Measurements from ENCODE around the gene IQCE. TPM values are rescaled to one million over a fixed set of nuclear protein-coding genes. Genes with fewer than 3 reads are reported as not detected.

The IQCE gene
- total RNA-seq, 4 donors from 2014 or later: 16.8 to 46.9 (median 26.9) TPM

GRCh38 chr7:2631946-2632732, 73.4 kb downstream of the IQCE start, which contains the start of gene TTYH3:
Gene TTYH3, plus strand, starts transcription at chr7:2631986. Its CDS starts 170 bp downstream, at chr7:2632156.
- Histone ChIP-seq H3K4me1 (peaks cover 0 to 78% (median 41%) of the 10 kb centered on the region in 4 donors), H3K27ac (peak within 1 kb of the TSS; percentile 51 to 89 (median 87)), H3K4me3 (peak within 1 kb of the TSS; percentile 52 to 87 (median 78)), H3K27me3 (no peaks in the 10 kb centered on the region), H3K9me3 (no peaks in the 10 kb centered on the region), H3K36me3 (no peaks in the 10 kb centered on the region)
- WGBS, 2 donors: 0 to 1% methylated on average over 23 to 29 of the region's 62 CpGs
- DNase-seq (ENCODE audit: low spot score in 2 of 2): no peak
- no peak for TF ChIP-seq EP300 (IDR thresholded peaks at IDR 0.05)
- peak; percentile 31 to 38 for TF ChIP-seq POLR2A (IDR thresholded peaks at IDR 0.05)

DNA sequence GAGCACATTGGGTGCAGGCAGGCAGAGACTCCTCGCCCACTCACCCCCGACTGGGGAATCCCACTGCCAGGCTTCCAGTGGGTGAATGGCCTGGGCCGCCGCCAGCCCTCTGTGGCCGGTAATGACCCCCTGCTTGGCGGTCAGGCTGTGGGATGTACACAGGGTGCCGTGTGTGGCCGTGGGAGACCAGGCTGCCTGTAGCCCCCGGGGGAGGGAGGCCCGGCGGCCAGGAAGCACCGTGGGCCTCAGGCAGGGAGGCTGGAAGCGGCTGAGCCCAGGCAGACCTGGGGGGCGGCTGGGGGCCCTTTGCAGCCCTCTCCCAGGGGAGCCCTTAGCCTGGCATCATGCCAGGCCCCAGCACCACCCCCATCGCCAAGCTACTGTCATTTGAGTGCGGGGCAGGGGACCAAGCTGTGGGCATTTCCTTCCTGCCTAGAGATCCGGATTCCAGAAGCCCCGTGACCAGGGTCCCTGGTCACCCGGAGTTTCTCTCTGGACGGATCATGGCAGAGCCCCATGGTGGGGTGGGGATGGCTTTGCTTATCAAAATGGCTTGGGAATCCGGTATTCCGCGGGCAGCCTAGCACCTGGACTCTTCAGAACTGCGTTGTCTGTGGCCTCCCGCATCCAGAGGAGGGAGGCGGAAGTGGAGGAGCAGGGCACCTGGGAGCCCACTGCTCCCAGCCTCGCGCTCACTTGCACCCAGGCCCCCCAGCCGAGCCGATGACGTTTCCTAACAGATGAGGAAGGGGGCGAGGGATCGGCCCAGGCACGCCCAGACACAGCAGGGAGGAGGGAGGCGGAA, 74.2 kb downstream of the IQCE start:
- peak overlapping the region; percentile 51 to 89 (median 87) for H3K27ac ChIP-seq
- no peaks in the 10 kb centered on the region for H3K9me3 ChIP-seq
- WGBS, 2 donors: 3 to 10% methylated on average over 16 to 20 of the region's 35 CpGs
- DNase-seq (ENCODE audit: low spot score in 2 of 2): peak; percentile 37 to 43
- H3K4me3 ChIP-seq: peak overlapping the region; percentile 52 to 87 (median 78)
- no peaks in the 10 kb centered on the region for H3K27me3 ChIP-seq
- TF ChIP-seq POLR2A (IDR thresholded peaks at IDR 0.05) (peak in 1 of 2 donors; percentile 6), EP300 (IDR thresholded peaks at IDR 0.05) (peak in 1 of 2 donors; percentile 44)
- TF ChIP-seq, protein P1, sequence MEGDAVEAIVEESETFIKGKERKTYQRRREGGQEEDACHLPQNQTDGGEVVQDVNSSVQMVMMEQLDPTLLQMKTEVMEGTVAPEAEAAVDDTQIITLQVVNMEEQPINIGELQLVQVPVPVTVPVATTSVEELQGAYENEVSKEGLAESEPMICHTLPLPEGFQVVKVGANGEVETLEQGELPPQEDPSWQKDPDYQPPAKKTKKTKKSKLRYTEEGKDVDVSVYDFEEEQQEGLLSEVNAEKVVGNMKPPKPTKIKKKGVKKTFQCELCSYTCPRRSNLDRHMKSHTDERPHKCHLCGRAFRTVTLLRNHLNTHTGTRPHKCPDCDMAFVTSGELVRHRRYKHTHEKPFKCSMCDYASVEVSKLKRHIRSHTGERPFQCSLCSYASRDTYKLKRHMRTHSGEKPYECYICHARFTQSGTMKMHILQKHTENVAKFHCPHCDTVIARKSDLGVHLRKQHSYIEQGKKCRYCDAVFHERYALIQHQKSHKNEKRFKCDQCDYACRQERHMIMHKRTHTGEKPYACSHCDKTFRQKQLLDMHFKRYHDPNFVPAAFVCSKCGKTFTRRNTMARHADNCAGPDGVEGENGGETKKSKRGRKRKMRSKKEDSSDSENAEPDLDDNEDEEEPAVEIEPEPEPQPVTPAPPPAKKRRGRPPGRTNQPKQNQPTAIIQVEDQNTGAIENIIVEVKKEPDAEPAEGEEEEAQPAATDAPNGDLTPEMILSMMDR (IDR thresholded peaks at IDR 0.05): no peak
- peaks cover 0 to 78% (median 44%) of the 10 kb centered on the region in 4 donors for H3K4me1 ChIP-seq
- no peaks in the 10 kb centered on the region for H3K36me3 ChIP-seq

GRCh38 chr7:2633538-2634266, 74.9 kb downstream of the IQCE start:
- TF ChIP-seq, protein P1 (IDR thresholded peaks at IDR 0.05): no peak
- TF ChIP-seq POLR2A (IDR thresholded peaks at IDR 0.05): peak in 1 of 2 donors; percentile 21
- no peak for DNase-seq (ENCODE audit: low spot score in 2 of 2)
- H3K4me1 ChIP-seq: peaks cover 0 to 81% (median 51%) of the 10 kb centered on the region in 4 donors
- H3K4me3 ChIP-seq: peak overlapping the region; percentile 52 to 87 (median 78)
- H3K36me3 ChIP-seq: no peaks in the 10 kb centered on the region
- 14 to 16% methylated on average over 17 to 21 of the region's 22 CpGs for WGBS, 2 donors
- no peaks in the 10 kb centered on the region for H3K9me3 ChIP-seq
- H3K27me3 ChIP-seq: no peaks in the 10 kb centered on the region
- peak overlapping the region; percentile 51 to 89 (median 87) for H3K27ac ChIP-seq

- peak overlapping the region in 3 of 4 donors; percentile 71 to 87 (median 84) for H3K4me3 ChIP-seq
- H3K27ac ChIP-seq: peak overlapping the region in 3 of 4 donors; percentile 87 to 89 (median 87)
- peaks cover 0 to 89% (median 55%) of the 10 kb centered on the region in 4 donors for H3K4me1 ChIP-seq
Observed at GRCh38 chr7:2634267-2635145, 75.7 kb downstream of the IQCE start.

More at GRCh38 chr7:2634267-2635145, 75.7 kb downstream of the IQCE start:
- no peaks in the 10 kb centered on the region for H3K36me3 ChIP-seq
- H3K9me3 ChIP-seq: no peaks in the 10 kb centered on the region
- WGBS, 2 donors: 62 to 75% methylated on average over 15 to 17 of the region's 22 CpGs
- DNase-seq (ENCODE audit: low spot score in 2 of 2): no peak
- TF ChIP-seq, protein P1 (IDR thresholded peaks at IDR 0.05): no peak
- TF ChIP-seq EP300 (IDR thresholded peaks at IDR 0.05) (no peak), POLR2A (IDR thresholded peaks at IDR 0.05) (no peak)
- H3K27me3 ChIP-seq: no peaks in the 10 kb centered on the region
